Tibial artery (tissue), 4 donors: ENCODE measurements around the gene LIMD2.

Source experiments
- DNase-seq, 2 donors: peaks; one replicate each; pipeline ENCODE4 v3.0.0-alpha.2; 2019
- H3K27ac ChIP-seq, 2 donors: fragments of 200-600 bp; sonication (generic) in 1 of 2; 1 replicate in 1 of 2; 2 replicates in 1 of 2; pipeline ENCODE4 v1.5.1; 2018 to 2019; ENCODE audit warnings: mild to moderate bottlenecking in 1 of 2
- H3K27me3 ChIP-seq, 2 donors: fragments of 200-600 bp; sonication (generic) in 1 of 2; one replicate each; pipeline versions ENCODE4 v1.5.1 to v1.6.0; 2016 to 2019
- H3K36me3 ChIP-seq, 3 donors: fragments of 200-600 bp; sonication (generic) in 2 of 3; one replicate each; pipeline ENCODE4 v1.5.1; 2016 to 2019; ENCODE audit warnings: mild to moderate bottlenecking in 2 of 3
- H3K4me1 ChIP-seq, 4 donors: fragments of 200-600 bp; sonication (generic) in 2 of 4; 1 replicate in 3 of 4; 2 replicates in 1 of 4; pipeline ENCODE4 v1.5.1; 2016 to 2019
- H3K4me3 ChIP-seq, 2 donors: fragments of 200-600 bp; sonication (generic) in 1 of 2; 1 replicate in 1 of 2; 2 replicates in 1 of 2; pipeline ENCODE4 v1.5.1; 2018 to 2019; ENCODE audit warnings: mild to moderate bottlenecking in 2 of 2
- H3K9me3 ChIP-seq, 3 donors: fragments of 200-600 bp; sonication (generic) in 1 of 3; one replicate each; pipeline ENCODE4 v1.5.1; 2016 to 2019
- intact Hi-C: fragments of 100-400 bp; cut with DNase I; formaldehyde crosslinking; loops from one replicate; pipeline ENCODE4 v1.15.0; 2023; ENCODE audit warnings: low total_unique reads
- TF ChIP-seq, protein P1 (sequence below), 2 experiments: fragments of 200-600 bp in 1 of 2; fragments of 450-650 bp in 1 of 2; IDR thresholded peaks; one replicate each; pipeline ENCODE4 v1.5.1; 2017 to 2019; ENCODE audit warnings: antibody characterized with exemption in 2 of 2, mild to moderate bottlenecking in 1 of 2, moderate library complexity in 1 of 2

Gene LIMD2

GRCh38 chr17:63700528-63701455 is 867 bp upstream of the LIMD2 start:
- peaks cover 5 to 35% (median 27%) of the 10 kb centered on the region in 4 donors for H3K4me1 ChIP-seq
- intact Hi-C loops: no loop called here
- peak overlapping the region; percentile 52 to 71 for H3K27ac ChIP-seq
- H3K9me3 ChIP-seq: no peaks in the 10 kb centered on the region
- H3K4me3 ChIP-seq: peak overlapping the region; percentile 49 to 72
- peak; percentile 70 to 85 for DNase-seq
- no peaks in the 10 kb centered on the region for H3K27me3 ChIP-seq
- TF ChIP-seq, protein P1, sequence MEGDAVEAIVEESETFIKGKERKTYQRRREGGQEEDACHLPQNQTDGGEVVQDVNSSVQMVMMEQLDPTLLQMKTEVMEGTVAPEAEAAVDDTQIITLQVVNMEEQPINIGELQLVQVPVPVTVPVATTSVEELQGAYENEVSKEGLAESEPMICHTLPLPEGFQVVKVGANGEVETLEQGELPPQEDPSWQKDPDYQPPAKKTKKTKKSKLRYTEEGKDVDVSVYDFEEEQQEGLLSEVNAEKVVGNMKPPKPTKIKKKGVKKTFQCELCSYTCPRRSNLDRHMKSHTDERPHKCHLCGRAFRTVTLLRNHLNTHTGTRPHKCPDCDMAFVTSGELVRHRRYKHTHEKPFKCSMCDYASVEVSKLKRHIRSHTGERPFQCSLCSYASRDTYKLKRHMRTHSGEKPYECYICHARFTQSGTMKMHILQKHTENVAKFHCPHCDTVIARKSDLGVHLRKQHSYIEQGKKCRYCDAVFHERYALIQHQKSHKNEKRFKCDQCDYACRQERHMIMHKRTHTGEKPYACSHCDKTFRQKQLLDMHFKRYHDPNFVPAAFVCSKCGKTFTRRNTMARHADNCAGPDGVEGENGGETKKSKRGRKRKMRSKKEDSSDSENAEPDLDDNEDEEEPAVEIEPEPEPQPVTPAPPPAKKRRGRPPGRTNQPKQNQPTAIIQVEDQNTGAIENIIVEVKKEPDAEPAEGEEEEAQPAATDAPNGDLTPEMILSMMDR (IDR thresholded peaks at IDR 0.05): no peak
- peaks cover 0 to 34% (median 31%) of the 10 kb centered on the region in 3 donors for H3K36me3 ChIP-seq

GRCh38 chr17:63698886-63699637 is 863 bp downstream of the LIMD2 start:
- H3K4me1 ChIP-seq: peaks cover 5 to 39% (median 29%) of the 10 kb centered on the region in 4 donors
- no peaks in the 10 kb centered on the region for H3K27me3 ChIP-seq
- DNase-seq: peak; percentile 52 to 76
- H3K36me3 ChIP-seq: peaks cover 1 to 31% (median 21%) of the 10 kb centered on the region in 3 donors
- peak overlapping the region; percentile 50 to 71 for H3K27ac ChIP-seq
- intact Hi-C loops: no loop called here
- H3K4me3 ChIP-seq: peak overlapping the region; percentile 49 to 72
- TF ChIP-seq, protein P1 (IDR thresholded peaks at IDR 0.05): no peak
- no peaks in the 10 kb centered on the region for H3K9me3 ChIP-seq

GRCh38 chr17:63698381-63698885 is 1.5 kb downstream of the LIMD2 start:
- intact Hi-C loops: no loop called here
- no peaks in the 10 kb centered on the region for H3K9me3 ChIP-seq
- H3K27ac ChIP-seq: no peak overlapping the region
- no peak for DNase-seq
- H3K27me3 ChIP-seq: no peaks in the 10 kb centered on the region
- H3K4me3 ChIP-seq: peak overlapping the region; percentile 49 to 72
- peaks cover 8 to 31% (median 21%) of the 10 kb centered on the region in 3 donors for H3K36me3 ChIP-seq
- H3K4me1 ChIP-seq: peaks cover 5 to 39% (median 29%) of the 10 kb centered on the region in 4 donors
- TF ChIP-seq, protein P1 (IDR thresholded peaks at IDR 0.05): no peak

GRCh38 chr17:63697341-63698286 is 2.3 kb downstream of the LIMD2 start:
- DNase-seq: no peak
- no peak overlapping the region for H3K27ac ChIP-seq

More at GRCh38 chr17:63697341-63698286, 2.3 kb downstream of the LIMD2 start:
- Histone ChIP-seq H3K4me3 (no peak overlapping the region), H3K4me1 (peaks cover 5 to 39% (median 29%) of the 10 kb centered on the region in 4 donors), H3K9me3 (no peaks in the 10 kb centered on the region), H3K36me3 (peaks cover 15 to 31% (median 22%) of the 10 kb centered on the region in 3 donors), H3K27me3 (no peaks in the 10 kb centered on the region)
- TF ChIP-seq, protein P1 (IDR thresholded peaks at IDR 0.05): peak; percentile 13 to 16
- intact Hi-C loops: no loop called here
